GM11168 (cell line): ENCODE data around the gene DPP4.
"Not testable (repeated sequence)": the region's sequence is repeated elsewhere in the genome, so short reads cannot be mapped to it uniquely, and the experiment has no call there.

Source experiments
- in situ Hi-C: fragments of 300-500 bp; cut with MboI; formaldehyde crosslinking; loops from one replicate; pipeline ENCODE4 v1.12.0; 2022; ENCODE audit warnings: low sequenced_read_pairs; ENCODE audit not compliant: unreplicated experiment

The DPP4 gene

DNA sequence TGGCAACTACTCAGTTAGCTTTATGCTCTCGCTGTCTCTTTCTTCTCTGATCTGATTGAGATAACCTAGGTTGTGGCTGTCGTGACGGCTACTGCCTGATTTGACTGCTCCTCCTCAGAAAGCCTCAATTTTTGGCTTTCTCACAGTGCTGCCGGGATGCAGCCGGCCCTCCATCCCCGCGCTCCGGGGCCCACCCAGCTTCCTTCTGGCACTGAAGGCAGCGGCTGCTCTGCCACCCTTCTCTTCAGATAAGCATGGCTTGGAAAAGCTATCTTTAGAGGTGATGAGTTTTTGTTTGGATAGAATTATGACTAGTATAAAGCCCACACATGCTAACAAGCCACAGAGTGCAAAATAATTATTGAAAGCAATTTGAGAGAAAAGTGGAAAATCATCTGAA, 102.5 kb downstream of the DPP4 start:
- in situ Hi-C loops = no loop called here

DNA sequence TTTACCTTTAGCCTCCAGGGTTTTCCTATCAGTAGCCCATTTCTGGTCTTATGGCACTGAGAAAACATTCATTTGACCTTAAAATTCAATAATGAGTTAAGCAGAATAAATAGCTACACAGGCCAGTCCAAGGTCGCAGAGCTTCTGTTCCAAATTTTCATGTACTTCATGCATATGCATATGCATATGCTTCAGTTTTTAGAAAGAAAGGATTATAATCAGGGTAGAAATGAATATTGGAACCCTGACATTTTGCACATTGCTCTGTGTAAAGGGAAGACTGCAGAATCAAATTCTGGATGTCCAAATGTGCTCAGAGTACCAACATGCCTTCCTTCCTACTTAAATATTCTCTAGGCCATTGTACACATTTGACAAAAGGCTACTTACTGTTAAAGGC, 104.9 kb downstream of the DPP4 start:
- in situ Hi-C loops = no loop called here

DNA sequence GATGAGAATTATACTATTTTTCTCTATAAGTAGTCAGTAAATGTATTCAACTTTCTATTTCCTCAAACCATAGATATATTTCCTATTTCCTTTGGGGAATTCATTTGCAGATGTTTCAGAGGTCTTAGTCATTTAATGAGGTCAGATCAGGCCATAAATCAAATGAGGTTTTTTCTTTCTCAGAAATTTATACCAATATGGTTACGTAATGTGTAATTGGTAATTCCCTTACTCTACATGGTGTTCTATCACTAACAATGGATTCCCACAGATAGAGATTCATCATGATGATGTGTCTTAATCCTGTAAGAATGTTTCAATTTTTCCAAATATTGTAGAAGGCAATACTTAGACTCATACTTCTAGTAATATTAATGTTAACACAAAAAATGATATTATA, 108.0 kb downstream of the DPP4 start:
- in situ Hi-C loops = no loop called here

DNA sequence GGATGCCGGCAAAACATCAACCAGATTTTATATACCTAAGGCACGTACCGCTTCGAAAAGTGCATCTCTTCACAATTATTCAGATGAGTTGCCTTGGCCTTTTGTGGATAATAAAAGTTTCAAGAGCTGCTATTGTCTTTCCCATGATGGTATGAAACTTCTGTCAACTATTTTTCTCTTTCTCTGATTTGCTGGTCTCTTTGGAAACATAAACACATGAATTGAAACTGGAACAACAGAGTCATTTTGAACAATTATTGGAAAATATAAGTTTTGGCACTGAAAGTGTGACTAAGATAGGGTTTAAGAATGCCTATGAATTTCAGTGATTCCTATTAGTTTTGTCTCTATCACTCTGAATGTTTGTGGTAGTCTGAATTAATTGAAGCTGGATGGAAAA, 109.9 kb downstream of the DPP4 start:
- in situ Hi-C loops = no loop called here

DNA sequence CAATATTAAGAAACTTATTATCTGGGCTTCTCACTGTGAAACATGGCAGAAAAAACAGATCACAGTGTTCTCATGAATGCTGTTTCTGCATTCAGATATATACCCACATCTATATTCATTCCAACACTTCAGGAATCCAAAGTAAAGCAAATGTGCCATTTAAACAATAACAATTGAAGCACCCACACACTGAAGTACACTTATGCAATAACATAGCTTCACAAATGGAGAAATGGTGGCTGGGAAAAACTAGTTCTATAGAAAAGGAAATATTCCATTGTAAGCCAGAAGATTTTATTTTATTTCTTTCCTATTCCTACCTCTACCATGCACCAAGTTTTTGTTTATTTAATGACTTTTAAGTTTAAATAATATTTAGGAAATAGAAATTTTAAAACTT, 111.9 kb downstream of the DPP4 start:
- in situ Hi-C loops = no loop called here

DNA sequence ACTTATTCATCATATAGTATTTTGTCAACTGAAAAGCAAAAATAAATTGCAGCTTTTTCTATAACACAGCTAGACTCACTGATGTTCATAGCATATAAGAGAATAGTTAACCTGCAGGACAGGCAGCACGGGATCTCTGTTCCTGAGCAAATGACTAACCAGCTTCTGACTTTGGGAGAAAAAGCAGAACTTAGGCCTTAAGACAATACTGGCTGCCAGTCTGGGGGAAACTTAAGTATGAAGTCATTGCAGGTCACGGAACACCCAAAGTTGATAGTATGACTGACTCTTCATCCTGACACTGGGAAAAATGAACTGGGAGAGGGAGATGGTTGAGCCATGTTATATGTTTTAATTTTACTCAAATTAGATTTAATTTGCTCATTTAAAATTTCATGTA, 113.0 kb downstream of the DPP4 start:
- in situ Hi-C loops = no loop called here

DNA sequence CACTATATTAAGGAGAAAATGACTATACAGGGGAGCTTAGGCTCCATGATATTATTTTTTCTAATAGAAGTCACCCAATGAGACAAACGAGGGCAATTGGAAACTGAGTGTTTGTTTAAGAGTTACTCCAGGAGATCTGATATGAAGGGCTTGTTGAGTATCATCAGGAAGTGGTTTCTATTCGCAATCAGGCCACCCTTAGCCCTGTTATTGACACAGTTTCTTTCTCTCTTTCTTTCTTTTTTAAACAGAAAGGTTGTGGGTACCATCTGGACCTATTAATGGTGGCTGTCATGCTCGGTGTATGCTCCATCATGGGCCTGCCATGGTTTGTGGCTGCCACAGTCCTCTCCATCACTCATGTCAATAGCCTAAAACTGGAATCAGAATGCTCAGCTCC, 117.3 kb downstream of the DPP4 start:
- in situ Hi-C loops = no loop called here

DNA sequence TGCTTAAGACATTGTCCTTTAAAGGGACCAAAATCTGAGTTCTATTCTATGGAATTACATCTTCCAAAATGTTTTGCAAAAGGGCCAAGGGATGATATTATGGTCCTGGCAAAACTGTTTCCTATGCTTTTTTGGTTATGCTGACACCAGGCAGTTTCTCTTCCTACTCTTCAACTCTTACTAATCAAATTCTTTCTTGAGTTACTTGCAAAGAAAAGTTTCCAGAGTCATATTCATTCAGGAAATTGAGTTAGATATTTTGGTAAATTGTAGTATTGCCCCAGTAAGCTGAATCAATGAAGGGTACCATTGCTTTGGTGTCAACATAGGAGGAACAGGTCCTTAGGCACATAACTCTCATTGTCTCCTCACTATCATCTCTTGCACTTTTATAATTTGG, 118.8 kb downstream of the DPP4 start:
- in situ Hi-C loops = no loop called here

DNA sequence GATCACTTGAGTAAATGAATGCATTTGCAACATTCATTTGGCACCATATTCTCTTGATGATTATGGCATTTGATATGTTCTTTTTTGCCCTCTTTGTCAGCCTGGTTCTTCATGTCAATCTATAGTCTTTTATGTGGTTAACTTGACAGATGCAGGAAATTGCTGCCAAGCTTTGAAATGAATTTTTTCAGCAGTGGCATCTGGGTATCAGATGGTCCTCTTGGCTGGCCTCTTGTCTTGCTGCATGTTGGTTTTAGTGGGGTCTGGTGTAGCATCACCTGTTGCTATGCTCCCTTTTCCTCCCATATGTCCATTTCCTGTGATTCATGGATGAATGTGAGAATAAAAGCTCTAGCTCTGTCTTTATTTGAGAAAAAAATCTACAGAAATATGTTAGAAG, 119.9 kb downstream of the DPP4 start:
- in situ Hi-C loops = no loop called here

DNA sequence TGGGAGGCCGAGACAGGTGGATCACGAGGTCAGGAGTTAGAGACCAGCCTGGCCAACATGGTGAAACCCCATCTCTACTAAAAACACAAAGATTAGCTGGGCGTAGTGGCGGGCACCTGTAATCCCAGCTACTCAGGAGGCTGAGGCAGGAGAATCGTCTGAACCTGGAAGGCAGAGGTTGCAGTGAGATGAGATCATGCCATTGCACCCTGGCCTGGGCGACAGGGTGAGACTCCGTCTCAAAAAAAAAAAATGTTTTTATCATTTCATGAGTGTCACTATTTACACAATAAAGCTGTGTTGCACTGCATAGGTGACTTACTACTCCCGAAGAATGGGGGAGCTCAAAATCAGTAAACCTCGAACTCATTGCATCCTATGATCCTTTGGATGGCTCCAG, 120.6 kb downstream of the DPP4 start:
- in situ Hi-C loops = not testable (repeated sequence)

DNA sequence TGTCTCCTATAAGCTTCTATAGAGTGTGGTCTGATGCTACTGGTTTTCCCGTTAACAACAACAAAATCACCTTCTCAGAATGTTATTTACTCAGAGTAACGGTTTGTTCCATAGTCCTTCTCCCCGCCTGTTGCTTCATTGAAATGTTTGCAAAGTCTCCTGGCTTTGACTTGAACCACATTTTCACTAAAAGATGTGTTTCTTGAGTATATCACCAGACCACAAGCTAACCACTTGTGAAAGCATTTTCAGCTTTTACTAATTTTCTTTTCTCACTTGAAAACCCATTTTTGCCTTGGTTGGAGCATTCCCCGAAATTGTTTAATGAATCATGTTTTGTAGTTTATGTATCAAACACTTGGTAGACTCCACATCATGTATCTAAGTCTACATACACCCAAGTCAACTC, 121.2 kb downstream of the DPP4 start:
- in situ Hi-C loops = no loop called here

DNA sequence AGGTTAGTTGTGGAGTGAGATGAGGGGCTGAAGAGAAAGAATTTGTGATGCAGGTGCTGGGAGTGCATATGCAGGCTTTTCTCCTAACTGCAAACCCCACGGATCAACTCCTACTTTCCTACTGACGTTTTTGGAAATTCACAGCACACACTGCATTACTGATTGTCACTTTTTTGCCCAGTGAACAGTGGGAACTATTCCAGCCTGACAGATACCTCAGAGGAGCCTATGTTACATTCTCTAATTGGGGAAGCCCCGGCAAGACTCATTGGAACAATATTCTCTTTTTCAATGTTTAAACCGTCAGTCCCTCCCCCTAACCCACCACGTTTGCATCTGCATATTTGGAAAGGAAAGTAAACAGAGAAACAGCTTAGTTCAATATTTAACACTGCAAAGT, 126.2 kb downstream of the DPP4 start:
- in situ Hi-C loops = loop anchor here (25.0 kb wide), 1 partner anchor 361 kb away; no protein-coding TSS in a partner anchor

DNA sequence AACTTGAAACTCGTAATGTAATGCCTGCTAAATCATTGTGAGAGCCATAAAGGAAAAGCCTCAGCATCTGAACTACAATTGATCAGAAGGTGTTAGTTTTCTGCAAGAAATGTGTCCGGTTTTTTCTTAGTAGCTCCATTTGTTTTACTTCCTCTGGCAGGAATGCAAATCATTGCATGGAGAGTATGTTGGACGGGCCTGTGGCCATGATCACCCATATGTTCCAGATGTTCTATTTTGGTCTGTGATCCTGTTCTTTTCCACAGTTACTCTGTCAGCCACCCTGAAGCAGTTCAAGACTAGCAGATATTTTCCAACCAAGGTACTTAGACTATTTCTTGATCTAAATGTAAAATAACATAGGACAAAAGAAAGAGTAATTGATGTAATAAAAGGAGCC, 126.6 kb downstream of the DPP4 start:
- in situ Hi-C loops = loop anchor here (25.0 kb wide), 1 partner anchor 360 kb away; no protein-coding TSS in a partner anchor

DNA sequence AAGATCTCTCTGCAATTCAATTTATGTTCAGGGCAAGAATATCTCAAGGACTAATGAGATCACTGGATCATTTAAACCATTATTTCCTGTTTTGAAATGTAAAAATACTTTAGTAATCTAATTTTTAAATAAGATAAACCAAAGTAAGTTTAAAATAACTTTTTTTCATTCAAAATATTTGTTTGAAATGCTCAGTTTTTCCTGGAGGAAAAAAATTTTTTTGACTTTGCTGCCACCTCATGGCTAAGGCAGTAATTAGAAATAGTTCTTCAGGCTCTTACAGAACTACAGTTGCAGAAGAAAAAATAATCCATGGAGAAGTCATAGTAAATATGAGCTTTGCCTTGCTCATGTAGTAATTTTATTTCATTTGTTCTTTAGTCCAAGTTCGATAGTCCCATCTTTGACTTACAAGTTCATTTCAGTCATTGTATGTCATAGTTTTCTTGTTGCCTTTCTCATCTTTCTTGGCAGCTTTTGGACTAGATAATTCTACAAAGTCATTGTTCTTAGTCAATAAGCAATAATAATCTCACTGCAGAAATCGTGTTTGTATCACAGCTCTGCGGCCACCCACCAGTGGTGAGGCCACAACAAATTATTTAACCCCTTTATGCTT, 127.4 kb downstream of the DPP4 start:
- in situ Hi-C loops = loop anchor here (25.0 kb wide), 1 partner anchor 359 kb away; no protein-coding TSS in a partner anchor

DNA sequence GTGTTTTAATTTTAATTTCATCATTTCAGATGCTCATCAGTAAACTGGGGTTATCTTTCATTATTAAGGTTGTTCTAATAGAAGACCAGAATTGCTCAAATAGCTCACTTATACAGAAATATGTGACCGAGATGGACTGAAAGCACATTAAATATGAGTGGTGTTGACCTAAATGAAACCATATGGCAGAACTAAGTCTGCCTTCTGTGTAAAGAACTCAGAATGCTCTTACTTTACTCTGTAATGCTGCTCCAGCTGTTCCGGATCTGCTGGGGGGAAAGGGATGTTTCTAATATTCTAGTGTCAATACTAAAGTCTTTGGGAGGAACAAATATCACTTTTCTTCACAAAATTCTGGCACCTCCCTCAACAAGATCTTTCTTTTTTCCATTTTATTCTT, 131.0 kb downstream of the DPP4 start:
- in situ Hi-C loops = loop anchor here (25.0 kb wide), 1 partner anchor 356 kb away; no protein-coding TSS in a partner anchor
